OCI-LY1 (cell line): ENCODE results near the gene TRPM1.

Experiments
- H2AFZ ChIP-seq: fragments of 200-600 bp; sonication (generic), shearing (Covaris generic); 2 replicates; pipeline ENCODE4 v1.6.0; 2014; ENCODE audit warnings: antibody characterized with exemption, mild to moderate bottlenecking, low read length
- H3F3A ChIP-seq: fragments of 200-600 bp; sonication (generic), shearing (Covaris generic); 2 replicates; pipeline ENCODE4 v1.6.0; 2014; ENCODE audit warnings: mild to moderate bottlenecking, antibody characterized with exemption, low read length, moderate library complexity; ENCODE audit not compliant: insufficient read depth
- H3K27ac ChIP-seq: fragments of 200-600 bp; sonication (generic); 2 replicates; pipeline ENCODE4 v1.5.1; 2014; ENCODE audit warnings: low read length, mixed run types, mild to moderate bottlenecking, low read depth; ENCODE audit not compliant: poor library complexity, severe bottlenecking
- H3K27me3 ChIP-seq: fragments of 200-600 bp; sonication (generic); 2 replicates; pipeline ENCODE4 v1.6.0; 2014; ENCODE audit warnings: antibody characterized with exemption, mild to moderate bottlenecking, low read length, moderate library complexity; ENCODE audit not compliant: insufficient read depth
- H3K36me3 ChIP-seq: fragments of 200-600 bp; sonication (generic); 2 replicates; pipeline ENCODE4 v1.6.1; 2014; ENCODE audit warnings: mild to moderate bottlenecking, antibody characterized with exemption, low read length, moderate library complexity, mixed read lengths; ENCODE audit not compliant: insufficient read depth
- H3K4me1 ChIP-seq: fragments of 200-600 bp; sonication (generic); 2 replicates; pipeline ENCODE4 v1.5.1; 2014; ENCODE audit warnings: mild to moderate bottlenecking, low read length, moderate library complexity; ENCODE audit not compliant: insufficient read depth, severe bottlenecking
- H3K4me2 ChIP-seq: fragments of 200-600 bp; sonication (generic), shearing (Covaris generic); 2 replicates; pipeline ENCODE4 v1.6.1; 2014; ENCODE audit warnings: low read length
- H3K4me3 ChIP-seq: fragments of 200-600 bp; sonication (generic); 2 replicates; pipeline ENCODE4 v1.5.1; 2014; ENCODE audit warnings: low read length, low read depth, mild to moderate bottlenecking, mixed read lengths; ENCODE audit not compliant: poor library complexity, severe bottlenecking
- H3K79me2 ChIP-seq: fragments of 200-600 bp; shearing (Covaris generic); 2 replicates; pipeline ENCODE4 v1.6.1; 2016; ENCODE audit warnings: mixed run types, low read length, mixed read lengths; ENCODE audit not compliant: insufficient read depth
- H3K9ac ChIP-seq: fragments of 200-600 bp; sonication (generic), shearing (Covaris generic); 2 replicates; pipeline ENCODE4 v1.6.1; 2014; ENCODE audit warnings: mild to moderate bottlenecking, low read length, mixed read lengths
- H3K9me2 ChIP-seq: fragments of 200-600 bp; sonication (generic), shearing (Covaris generic); 2 replicates; pipeline ENCODE4 v1.6.1; 2014; ENCODE audit warnings: low read depth, mild to moderate bottlenecking, low read length, mixed read lengths
- H3K9me3 ChIP-seq: fragments of 200-600 bp; shearing (Covaris generic); 2 replicates; pipeline ENCODE4 v1.6.1; 2014; ENCODE audit warnings: low read length, mixed read lengths
- H4K20me1 ChIP-seq: fragments of 200-600 bp; sonication (generic), shearing (Covaris generic); 2 replicates; pipeline ENCODE4 v1.6.0; 2016; ENCODE audit warnings: mild to moderate bottlenecking, low read length; ENCODE audit not compliant: insufficient read depth
- EZH2 ChIP-seq: fragments of 200-600 bp; sonication (generic), shearing (Covaris generic); IDR thresholded peaks from 2 replicates; pipeline ENCODE4 v1.8.0; 2017; ENCODE audit warnings: borderline replicate concordance, mixed run types, mild to moderate bottlenecking, antibody characterized with exemption, low read length, moderate library complexity, mixed read lengths
- TF ChIP-seq, protein P1 (sequence below): fragments of 200-600 bp; sonication (generic), shearing (Covaris generic); IDR thresholded peaks from 2 replicates; pipeline ENCODE4 v1.5.1; 2017; ENCODE audit warnings: mild to moderate bottlenecking, antibody characterized with exemption, low read length, moderate library complexity, mixed read lengths

Gene TRPM1

DNA sequence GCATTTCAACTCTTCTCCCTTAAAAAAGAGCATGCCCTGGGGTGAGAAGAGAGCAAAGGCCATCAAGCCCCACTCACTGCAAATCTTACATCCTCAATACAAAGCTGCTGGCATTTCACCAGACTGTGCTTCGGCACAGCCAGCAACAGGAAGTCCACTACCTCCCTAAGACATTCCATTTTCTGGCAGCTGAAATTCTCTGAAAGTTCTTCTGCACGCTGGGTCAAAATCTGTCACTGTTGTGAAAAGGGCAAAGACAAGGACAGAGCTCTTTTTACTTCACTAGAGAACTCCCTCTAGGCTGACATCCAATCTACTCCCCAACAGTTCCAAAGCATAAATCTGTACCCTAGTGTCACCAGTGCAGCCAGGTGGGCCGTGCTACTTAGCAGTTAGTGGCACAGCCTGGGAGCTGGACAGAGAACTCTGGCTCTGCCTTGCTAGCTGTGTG is 116.4 kb downstream of the TRPM1 start:
- H3K9me2 ChIP-seq, result no peaks in the 10 kb centered on the region
- no peaks in the 10 kb centered on the region for H3K9me3 ChIP-seq
- peaks cover 27% of the 10 kb centered on the region for H3K36me3 ChIP-seq
- H2AFZ ChIP-seq, result no peak overlapping the region
- H3K4me2 ChIP-seq, result peak overlapping the region; percentile 62
- H3F3A ChIP-seq, result no peaks in the 10 kb centered on the region
- no peaks in the 10 kb centered on the region for H4K20me1 ChIP-seq
- peaks cover 7% of the 10 kb centered on the region; the same call in 1 of the 2 replicates for H3K79me2 ChIP-seq
- H3K4me1 ChIP-seq, result peaks cover 37% of the 10 kb centered on the region
- H3K27me3 ChIP-seq, result no peaks in the 10 kb centered on the region
- no peak for TF ChIP-seq EZH2
- TF ChIP-seq, protein P1, sequence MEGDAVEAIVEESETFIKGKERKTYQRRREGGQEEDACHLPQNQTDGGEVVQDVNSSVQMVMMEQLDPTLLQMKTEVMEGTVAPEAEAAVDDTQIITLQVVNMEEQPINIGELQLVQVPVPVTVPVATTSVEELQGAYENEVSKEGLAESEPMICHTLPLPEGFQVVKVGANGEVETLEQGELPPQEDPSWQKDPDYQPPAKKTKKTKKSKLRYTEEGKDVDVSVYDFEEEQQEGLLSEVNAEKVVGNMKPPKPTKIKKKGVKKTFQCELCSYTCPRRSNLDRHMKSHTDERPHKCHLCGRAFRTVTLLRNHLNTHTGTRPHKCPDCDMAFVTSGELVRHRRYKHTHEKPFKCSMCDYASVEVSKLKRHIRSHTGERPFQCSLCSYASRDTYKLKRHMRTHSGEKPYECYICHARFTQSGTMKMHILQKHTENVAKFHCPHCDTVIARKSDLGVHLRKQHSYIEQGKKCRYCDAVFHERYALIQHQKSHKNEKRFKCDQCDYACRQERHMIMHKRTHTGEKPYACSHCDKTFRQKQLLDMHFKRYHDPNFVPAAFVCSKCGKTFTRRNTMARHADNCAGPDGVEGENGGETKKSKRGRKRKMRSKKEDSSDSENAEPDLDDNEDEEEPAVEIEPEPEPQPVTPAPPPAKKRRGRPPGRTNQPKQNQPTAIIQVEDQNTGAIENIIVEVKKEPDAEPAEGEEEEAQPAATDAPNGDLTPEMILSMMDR, result no peak
- peak overlapping the region; percentile 4; the same call in 1 of the 2 replicates for H3K9ac ChIP-seq
- peak overlapping the region; percentile 39 for H3K4me3 ChIP-seq
- peak overlapping the region; percentile 9 for H3K27ac ChIP-seq

DNA sequence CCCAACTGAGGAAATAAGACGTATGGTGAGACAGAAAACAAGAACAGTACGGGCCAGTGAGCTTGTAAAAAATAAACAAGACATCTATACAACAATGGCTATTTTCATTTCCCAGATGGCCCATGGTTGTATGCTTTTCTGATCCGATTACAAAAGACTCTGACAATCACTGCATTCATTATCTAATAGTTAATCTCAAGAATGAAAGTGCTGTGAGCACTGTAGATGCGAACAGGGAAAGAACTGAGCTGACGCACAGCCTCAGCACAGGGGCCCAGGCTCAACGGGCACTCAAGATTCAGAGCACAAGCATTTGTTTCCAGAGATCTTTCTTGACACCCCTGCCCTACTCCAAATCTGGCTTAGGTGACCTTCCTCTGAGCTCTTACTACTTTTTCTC is 117.0 kb downstream of the TRPM1 start:
- H3K9me3 ChIP-seq, result no peaks in the 10 kb centered on the region
- peaks cover 32% of the 10 kb centered on the region for H3K36me3 ChIP-seq
- no peaks in the 10 kb centered on the region for H3F3A ChIP-seq
- H4K20me1 ChIP-seq, result no peaks in the 10 kb centered on the region
- peaks cover 3% of the 10 kb centered on the region; the same call in 1 of the 2 replicates for H3K79me2 ChIP-seq
- peak overlapping the region; percentile 9 for H3K27ac ChIP-seq
- peak overlapping the region; percentile 62 for H3K4me2 ChIP-seq
- no peak overlapping the region for H2AFZ ChIP-seq
- H3K4me1 ChIP-seq, result peaks cover 32% of the 10 kb centered on the region
- TF ChIP-seq, protein P1, result no peak
- no peak for TF ChIP-seq EZH2
- H3K9ac ChIP-seq, result peak overlapping the region; percentile 4; the same call in 1 of the 2 replicates
- H3K9me2 ChIP-seq, result no peaks in the 10 kb centered on the region
- peak overlapping the region; percentile 39 for H3K4me3 ChIP-seq
- H3K27me3 ChIP-seq, result no peaks in the 10 kb centered on the region

DNA sequence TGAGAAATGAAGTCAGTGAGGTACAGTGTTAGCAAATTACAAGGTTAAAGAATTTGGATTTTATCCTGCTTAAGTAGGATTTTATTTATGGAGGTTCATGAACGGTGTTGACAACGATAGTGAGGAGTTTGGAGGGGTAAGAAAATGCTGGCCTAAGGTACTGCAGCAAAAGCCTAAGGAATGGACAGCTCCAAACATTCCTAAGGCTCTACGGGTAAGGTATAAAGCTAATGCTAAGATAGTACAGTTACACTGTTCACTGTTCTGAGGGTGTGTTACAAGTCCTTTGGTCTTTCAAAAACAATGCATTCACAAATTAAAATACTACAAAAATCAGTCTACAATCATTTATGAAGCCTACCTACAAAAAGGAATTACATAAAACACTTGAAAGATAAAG is 117.4 kb downstream of the TRPM1 start:
- H3K27me3 ChIP-seq, result no peaks in the 10 kb centered on the region
- no peaks in the 10 kb centered on the region for H3K9me3 ChIP-seq
- H3F3A ChIP-seq, result no peaks in the 10 kb centered on the region
- H3K9ac ChIP-seq, result no peak overlapping the region; the same call in 1 of the 2 replicates
- H3K4me1 ChIP-seq, result peaks cover 28% of the 10 kb centered on the region
- H3K9me2 ChIP-seq, result no peaks in the 10 kb centered on the region
- no peak for TF ChIP-seq EZH2
- TF ChIP-seq, protein P1, result no peak
- H3K27ac ChIP-seq, result no peak overlapping the region
- peaks cover 37% of the 10 kb centered on the region for H3K36me3 ChIP-seq
- no peak overlapping the region for H2AFZ ChIP-seq
- peak overlapping the region; percentile 62 for H3K4me2 ChIP-seq
- no peaks in the 10 kb centered on the region for H4K20me1 ChIP-seq
- H3K79me2 ChIP-seq, result peaks cover under 1% of the 10 kb centered on the region; the same call in 1 of the 2 replicates
- peak overlapping the region; percentile 39 for H3K4me3 ChIP-seq
